Erythroblast (primary cell): ENCODE results near the gene RPS27.
"Not testable (repeated sequence)": the region's sequence is repeated elsewhere in the genome, so short reads cannot be mapped to it uniquely, and the experiment has no call there.

Experiments used
- GATA1 ChIP-seq: IDR thresholded peaks from 2 replicates; pipeline ENCODE4 v1.6.1; 2011; ENCODE audit warnings: low read depth, mild to moderate bottlenecking, control low read depth, low read length, moderate library complexity
- POLR2A ChIP-seq: IDR thresholded peaks from 2 replicates; pipeline ENCODE4 v1.6.1; 2011; ENCODE audit warnings: mild to moderate bottlenecking, low read length

DNA sequence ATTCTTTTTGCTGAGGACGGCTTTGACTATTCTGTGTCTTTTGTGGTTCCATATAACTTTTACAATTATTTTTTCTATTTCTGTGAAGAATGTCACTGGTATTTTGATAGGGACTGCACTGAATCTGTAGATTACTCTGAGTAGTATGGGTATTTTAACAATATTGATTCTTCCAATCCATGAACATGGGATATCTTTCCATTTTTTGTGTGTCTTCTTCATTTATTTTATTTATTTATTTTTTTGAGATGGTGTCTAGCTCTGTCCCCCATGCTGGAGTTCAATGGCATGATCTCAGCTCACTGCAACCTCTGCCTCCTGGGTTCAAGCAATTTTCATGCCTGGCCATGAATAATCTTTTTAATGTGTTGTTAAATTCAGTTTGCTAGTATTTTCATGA lies 43.1 kb downstream of the RPS27 start:
- not testable (repeated sequence) for TF ChIP-seq POLR2A, GATA1
